C4-2B (cell line): Measurements from ENCODE around the gene TP73.
"Not testable (repeated sequence)": the region's sequence is repeated elsewhere in the genome, so short reads cannot be mapped to it uniquely, and the experiment has no call there.

Experiments
- CTCF ChIP-seq: fragments of 450-650 bp; conservative IDR thresholded peaks from 2 replicates; pipeline ENCODE4 v1.5.1; 2017; ENCODE audit warnings: mild to moderate bottlenecking
- ZFX ChIP-seq: fragments of 450-650 bp; IDR thresholded peaks from 2 replicates; pipeline ENCODE4 v1.6.1; 2017

GRCh38 chr1:3621151-3621671, 31.1 kb upstream of the TP73 start:
- peak; percentile 84 for TF ChIP-seq CTCF
- TF ChIP-seq ZFX = not testable (repeated sequence)
